AG04450 (cell line): ENCODE results near the gene NFIB. TPM values are rescaled to one million over a fixed set of nuclear protein-coding genes. Genes with fewer than 3 reads are reported as not detected.

Source experiments
- CTCF ChIA-PET: fragments of 300-600, 350-600 bp; formaldehyde crosslinking; extraction: SDS; loops from one replicate; lab custom pipeline; 2022; ENCODE audit warnings: antibody characterized with exemption, inconsistent platforms; lab: Charles Lee
- POLR2A ChIA-PET: fragments of 350-600 bp; formaldehyde crosslinking; extraction: SDS; loops from one replicate; lab custom pipeline; 2021; ENCODE audit warnings: antibody characterized with exemption, inconsistent platforms; lab: Yijun Ruan, JAX
- DNase-seq: peaks from one replicate; pipeline ENCODE4 v3.0.0-alpha.2; 2011; ENCODE audit warnings: low read depth, low spot score
- H3K27ac ChIP-seq: one replicate; pipeline ENCODE4 v1.5.1; 2012; ENCODE audit warnings: low read depth, low read length, control low read depth
- H3K27me3 ChIP-seq: one replicate; pipeline ENCODE4 v1.6.0; 2012; ENCODE audit warnings: low read length; ENCODE audit not compliant: control insufficient read depth, insufficient read depth
- H3K4me3 ChIP-seq: 2 replicates; pipeline ENCODE4 v1.5.1; 2011; ENCODE audit warnings: mild to moderate bottlenecking, low read depth, low read length, control low read depth
- H3K9me3 ChIP-seq: 2 replicates; pipeline ENCODE4 v1.5.1; 2012; ENCODE audit warnings: low read length; ENCODE audit not compliant: control insufficient read depth, insufficient read depth
- CTCF ChIP-seq: IDR thresholded peaks from 2 replicates; pipeline ENCODE4 v1.5.1; 2011; ENCODE audit warnings: low read depth, low read length, control low read depth, inconsistent platforms
- polyA plus RNA-seq: library from polyadenylated mRNA; depleted of rRNA; stranded (reverse); fragments of >200 nt; gene quantifications from 2 replicates; pipeline ENCODE4 v1.2.3, GENCODE V29; 2011

NFIB gene
- polyA plus RNA-seq, 1 experiment: 2.2 TPM

DNA sequence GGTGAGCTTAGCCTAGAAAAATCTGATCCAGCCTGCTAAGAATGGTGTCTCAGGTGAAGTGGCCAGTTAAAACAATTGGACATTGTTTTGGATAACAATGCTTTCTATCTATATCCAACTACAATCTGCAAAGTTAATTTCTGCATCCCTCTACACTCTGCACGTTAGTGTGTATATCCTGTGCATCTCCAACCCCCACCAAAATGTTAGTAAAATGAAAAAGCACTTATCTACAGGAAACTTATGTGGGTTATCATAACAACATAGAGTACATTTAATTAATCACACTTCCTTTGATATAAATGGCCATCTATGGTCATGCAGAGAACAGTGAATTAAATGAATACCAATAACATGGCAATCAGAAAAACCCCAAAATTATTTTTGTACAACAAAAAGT lies 158.7 kb downstream of the NFIB start:
- Histone ChIP-seq H3K27ac (no peak overlapping the region), H3K9me3 (no peaks in the 10 kb centered on the region), H3K27me3 (no peaks in the 10 kb centered on the region), H3K4me3 (no peak overlapping the region)
- ChIA-PET POLR2A (no interaction called here), CTCF (no interaction called here)
- TF ChIP-seq CTCF: no peak
- no peak for DNase-seq

GRCh38 chr9:14153310-14153720 lies 160.6 kb downstream of the NFIB start:
- CTCF ChIA-PET: no interaction called here
- no peak for TF ChIP-seq CTCF
- Histone ChIP-seq H3K27ac (no peak overlapping the region), H3K27me3 (no peaks in the 10 kb centered on the region), H3K4me3 (no peak overlapping the region), H3K9me3 (no peaks in the 10 kb centered on the region)
- no peak for DNase-seq
- POLR2A ChIA-PET: no interaction called here

DNA sequence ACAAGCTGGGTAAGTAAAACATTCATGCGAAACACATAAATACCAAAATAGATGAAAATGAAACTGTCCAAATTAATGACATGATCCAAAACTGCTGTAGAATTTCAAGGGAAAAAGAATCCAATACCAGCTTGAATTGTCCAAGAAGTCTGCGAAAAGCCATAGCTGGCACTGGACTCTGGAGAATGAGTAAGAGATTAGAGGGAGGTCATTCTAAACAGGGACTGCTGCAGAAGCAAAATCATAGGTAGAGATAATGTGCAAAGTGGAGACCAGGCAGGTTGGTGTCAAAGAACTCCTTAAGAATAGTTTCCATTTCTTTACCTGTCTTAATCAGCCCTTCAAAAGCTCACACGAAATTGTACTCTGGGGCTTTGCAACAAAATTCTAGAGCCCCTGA lies 162.5 kb downstream of the NFIB start:
- TF ChIP-seq CTCF: no peak
- Histone ChIP-seq H3K9me3 (no peaks in the 10 kb centered on the region), H3K4me3 (no peak overlapping the region), H3K27ac (no peak overlapping the region), H3K27me3 (no peaks in the 10 kb centered on the region)
- no peak for DNase-seq
- POLR2A ChIA-PET: no interaction called here
- CTCF ChIA-PET: interaction anchor here (0.6 kb wide), 1 partner anchor 9 kb away, joined by 3 read pairs; no protein-coding TSS in a partner anchor

DNA sequence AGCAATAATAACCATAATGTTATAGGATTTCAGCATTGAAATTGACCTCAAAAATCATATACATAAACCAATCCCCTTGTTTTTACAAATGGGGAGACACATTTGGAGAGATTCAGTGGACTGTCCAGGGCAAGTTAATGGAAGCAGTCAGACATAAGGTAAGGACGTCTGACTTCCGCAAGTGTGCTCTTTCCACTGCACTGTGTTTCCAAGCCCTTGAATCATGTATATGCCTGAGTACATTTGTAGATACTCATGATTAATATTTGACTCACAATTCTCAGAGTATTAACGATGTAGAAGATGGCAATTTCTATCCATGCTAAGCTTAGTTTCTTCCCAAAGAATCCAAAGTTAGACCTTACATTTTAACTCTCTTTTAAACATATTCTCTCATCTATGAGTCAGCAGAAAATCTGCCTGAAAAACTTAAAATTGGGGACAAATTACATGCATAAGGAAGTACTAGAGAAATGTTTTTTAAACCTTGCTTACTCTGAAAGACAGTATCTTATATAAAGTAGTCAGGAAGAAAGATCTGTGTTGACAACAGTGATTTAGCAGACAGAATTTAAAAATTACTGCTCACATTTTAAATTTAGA lies 165.3 kb downstream of the NFIB start:
- ChIA-PET POLR2A (no interaction called here), CTCF (no interaction called here)
- H3K27ac ChIP-seq: no peak overlapping the region
- H3K9me3 ChIP-seq: no peaks in the 10 kb centered on the region
- no peak for TF ChIP-seq CTCF
- DNase-seq: no peak
- H3K27me3 ChIP-seq: no peaks in the 10 kb centered on the region
- no peak overlapping the region for H3K4me3 ChIP-seq

- no peak overlapping the region for H3K27ac ChIP-seq
- TF ChIP-seq CTCF: no peak
- POLR2A ChIA-PET: no interaction called here
- no peaks in the 10 kb centered on the region for H3K27me3 ChIP-seq
- H3K4me3 ChIP-seq: no peak overlapping the region
- DNase-seq: no peak
- CTCF ChIA-PET: interaction anchor here (1.3 kb wide), 1 partner anchor 205 kb away, joined by 3 read pairs; no protein-coding TSS in a partner anchor
- no peaks in the 10 kb centered on the region for H3K9me3 ChIP-seq
These were observed 166.2 kb downstream of the NFIB start for GRCh38 chr9:14147738-14148137.
